GM19372 (cell line): ENCODE results near the gene SIGLEC1.

Experiments
- ATAC-seq: cut with Tn5 transposase; IDR thresholded peaks from one replicate; pipeline ENCODE4 v1.9.1; 2021; ENCODE audit warnings: mild to moderate bottlenecking, low read depth, moderate library complexity; ENCODE audit not compliant: unreplicated experiment

The SIGLEC1 gene

DNA sequence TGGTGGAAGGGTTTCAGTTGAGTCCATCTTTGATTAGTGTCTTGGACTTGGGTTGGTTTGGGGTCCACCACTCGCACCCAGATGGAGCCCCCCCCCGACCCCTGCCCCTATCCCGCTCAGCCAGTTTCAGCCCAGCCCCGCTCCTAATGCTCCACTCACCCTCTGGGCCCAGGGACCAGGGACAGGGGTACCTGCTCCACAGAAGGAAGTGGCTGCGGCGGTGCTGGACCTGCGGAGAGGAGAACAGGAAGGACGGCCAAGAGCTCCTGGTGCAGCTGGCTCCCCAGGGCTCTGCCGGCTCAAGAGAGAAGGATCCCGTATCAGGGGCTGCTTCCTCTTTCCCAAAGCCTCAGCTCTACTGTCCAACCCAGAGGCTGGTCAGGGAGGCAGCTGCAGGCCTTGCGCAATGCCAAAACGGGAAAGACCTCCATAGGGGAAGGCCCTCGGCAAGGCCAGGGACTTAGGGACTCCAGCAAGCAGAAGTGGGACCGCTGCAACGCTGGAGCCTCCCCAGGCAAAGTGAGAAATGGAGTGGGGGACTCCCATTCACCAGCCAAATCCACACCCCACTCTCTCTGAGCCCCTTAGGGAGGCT, at the start of gene SIGLEC1:
Gene SIGLEC1, minus strand, starts transcription at position 322 of the 595 bp plus-strand sequence. CDS start 5,472 bp downstream, outside the sequence.
- no peak for ATAC-seq

DNA sequence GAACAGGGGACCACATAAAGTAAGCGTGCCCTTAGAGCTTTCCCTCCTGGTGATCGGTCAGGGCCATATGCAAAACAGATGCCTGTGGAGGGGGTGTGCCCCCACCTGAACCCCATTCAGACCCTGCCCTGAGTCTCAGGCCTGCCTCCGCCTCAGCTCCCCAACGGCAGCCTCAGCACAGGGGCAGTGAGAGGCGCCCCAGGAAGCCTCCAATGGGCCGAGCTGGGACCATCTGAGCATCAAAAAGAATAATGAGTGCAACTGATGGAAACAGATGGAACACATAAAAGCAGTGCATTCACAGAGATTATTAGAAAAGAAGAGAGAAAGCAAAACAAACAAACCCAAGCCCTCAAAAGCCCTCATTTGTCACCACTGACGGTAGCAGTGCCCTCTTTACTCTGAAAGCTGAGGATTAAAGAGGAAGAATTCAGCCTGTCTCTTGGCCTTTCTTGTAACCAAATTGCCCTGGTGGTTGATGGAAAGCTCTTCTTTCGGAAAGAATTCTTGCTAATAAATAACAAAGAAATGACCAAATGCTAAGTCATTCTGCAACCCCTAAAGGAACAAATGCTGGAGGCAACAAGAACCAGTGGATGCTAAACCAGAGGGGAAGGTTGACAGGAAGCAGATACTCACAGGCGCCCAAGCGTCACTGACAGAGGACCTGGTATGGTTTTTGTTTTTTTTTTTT, 48.4 kb upstream of the SIGLEC1 start:
- ATAC-seq, result no peak

DNA sequence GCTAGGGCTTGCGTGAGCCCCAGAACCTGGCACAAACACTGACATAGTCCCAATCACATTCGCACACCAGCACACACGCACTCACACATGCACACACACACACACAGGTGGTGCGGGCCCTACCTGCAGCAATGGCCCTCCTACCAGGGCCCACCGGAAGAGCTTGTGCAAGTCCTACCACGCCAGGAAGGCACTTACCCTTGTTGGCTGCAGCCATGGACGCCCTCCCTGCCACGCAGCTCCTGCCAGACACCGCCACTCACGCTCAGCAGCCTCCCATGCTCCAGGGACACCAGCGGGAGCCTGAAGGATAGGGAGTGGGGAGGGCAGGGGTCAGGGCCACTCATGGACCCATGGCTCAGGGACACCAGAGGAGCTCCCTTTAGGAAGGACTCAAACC, 47.5 kb upstream of the SIGLEC1 start:
- no peak for ATAC-seq

DNA sequence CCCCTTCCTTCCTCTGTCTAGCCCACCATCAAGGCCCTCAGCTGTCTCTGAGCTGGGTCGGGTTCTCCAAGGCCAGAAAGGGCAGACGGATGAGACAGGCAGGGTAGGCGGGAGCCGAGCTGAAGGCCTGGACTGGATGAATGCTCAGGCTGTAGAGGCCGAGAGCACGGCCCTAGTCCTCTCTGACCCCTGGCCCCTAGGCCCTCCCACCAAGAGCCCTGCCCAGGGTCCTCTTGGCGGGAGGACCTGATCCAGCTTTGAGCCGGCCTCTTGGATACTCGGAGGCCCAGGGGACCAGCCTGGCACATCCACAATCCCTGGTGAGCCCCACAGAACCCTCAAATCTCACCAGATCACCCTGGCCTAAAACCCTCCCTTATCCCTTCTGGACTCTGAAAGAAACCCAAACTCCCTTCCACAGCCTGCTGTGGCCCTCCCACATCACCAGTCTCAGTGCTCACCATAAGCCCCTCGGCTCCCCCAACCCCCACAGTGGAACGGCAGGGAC, 47.0 kb upstream of the SIGLEC1 start:
- ATAC-seq, result no peak

DNA sequence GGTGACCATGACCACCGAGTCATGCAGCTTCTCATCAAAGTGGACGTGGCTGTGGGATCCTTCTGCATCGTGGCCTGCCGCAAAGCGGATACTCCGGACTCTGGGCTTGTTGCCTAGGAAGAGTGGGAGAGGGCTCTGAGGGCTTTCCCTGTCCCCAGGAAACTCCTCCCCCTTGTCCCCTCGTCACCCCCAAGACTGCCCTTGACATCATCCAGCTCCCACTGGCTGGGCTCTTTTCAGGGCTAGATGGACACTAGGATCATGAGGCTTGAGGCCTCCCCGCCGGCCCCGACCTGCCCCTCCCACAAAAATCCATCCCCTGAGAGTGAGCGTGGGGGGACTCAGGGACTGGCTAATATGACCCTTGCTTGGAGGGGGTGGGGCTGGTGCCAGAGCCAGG, 46.2 kb upstream of the SIGLEC1 start:
- no peak for ATAC-seq

DNA sequence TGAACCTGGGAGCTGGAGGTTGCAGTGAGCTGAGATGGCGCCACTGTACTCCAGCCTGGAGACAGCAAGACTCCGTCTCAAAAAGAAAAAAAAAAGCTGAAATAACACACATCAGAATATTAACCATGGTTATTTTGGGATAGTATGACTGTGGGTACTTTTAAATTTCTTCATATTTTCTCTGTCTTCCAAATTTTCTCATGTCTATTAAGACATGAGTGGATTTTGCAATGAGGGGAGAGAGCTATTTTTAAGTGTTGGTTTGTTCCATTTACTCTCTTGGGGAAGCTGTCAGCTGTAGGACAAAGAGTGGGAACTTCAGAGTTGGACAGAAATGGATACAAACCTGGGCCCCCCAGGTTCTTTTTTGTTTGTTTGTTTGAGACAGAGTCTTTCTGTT, 44.9 kb upstream of the SIGLEC1 start:
- no peak for ATAC-seq

DNA sequence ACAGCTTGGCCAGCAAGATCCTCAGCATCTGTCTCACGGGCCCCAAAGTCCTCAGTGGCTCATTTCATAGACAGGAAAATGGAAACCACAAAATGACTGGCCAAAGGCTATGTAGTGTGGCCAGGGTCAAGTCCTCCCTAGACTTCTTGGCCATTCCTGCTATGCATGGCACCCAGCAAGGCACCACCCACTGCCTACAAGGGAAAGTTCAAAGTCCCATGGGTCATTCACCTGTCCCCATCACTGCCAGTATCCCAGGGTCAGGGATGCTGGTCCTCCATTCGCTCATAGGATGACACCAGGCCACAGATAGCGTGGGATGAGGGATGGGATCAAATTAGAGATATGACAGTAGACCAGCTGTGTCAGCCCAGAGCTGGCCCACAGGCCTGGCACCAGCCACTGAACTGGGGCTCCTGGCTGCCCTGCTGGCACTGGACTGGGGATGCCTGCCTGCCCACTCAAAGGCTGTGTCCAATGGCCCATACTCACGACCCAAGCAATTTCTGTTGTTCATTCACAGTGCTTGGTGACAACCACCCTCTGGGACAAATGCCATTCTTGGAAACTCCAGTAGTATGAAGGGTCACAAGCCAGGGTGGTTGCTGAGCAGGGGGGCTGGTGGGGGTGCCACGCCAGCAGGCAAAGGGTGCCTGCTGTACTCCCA, 43.5 kb upstream of the SIGLEC1 start:
- no peak for ATAC-seq

DNA sequence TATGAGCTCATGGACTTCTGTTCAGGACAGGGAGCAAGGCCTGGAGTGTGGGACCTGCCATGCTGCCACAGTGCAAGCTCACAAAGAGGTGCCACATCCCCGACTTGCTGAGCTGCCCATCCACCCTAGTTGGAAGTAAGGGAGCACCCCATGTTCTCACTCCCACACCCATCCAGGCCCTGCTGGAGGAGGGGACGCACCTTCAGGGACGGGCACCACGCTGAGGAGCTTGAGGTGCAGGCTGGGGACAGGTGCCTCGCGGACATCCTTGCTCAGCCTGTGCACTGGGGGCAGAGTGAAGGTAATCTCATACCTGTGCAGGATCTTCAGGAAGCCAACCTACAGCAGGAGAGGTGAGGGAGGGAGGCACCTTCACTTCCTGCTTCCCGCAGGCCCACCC, 42.9 kb upstream of the SIGLEC1 start:
- no peak for ATAC-seq

DNA sequence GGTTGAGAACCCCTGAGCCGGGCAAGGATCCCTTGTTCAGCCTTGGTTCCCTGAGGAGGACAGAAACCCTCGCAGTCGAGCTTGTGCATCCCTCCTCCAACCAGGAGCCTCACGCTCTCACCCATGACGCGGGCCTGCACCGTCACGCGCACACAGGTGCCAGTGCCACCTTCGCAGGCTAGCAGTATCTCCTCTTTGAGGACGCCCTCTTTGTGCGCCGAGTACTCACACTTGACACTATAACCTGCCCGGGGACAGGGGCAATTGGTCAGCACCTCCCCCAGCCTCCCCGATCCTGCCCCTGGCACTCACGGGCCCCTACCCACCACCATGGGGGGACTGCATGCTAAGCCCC, 41.9 kb upstream of the SIGLEC1 start:
- ATAC-seq, result no peak

DNA sequence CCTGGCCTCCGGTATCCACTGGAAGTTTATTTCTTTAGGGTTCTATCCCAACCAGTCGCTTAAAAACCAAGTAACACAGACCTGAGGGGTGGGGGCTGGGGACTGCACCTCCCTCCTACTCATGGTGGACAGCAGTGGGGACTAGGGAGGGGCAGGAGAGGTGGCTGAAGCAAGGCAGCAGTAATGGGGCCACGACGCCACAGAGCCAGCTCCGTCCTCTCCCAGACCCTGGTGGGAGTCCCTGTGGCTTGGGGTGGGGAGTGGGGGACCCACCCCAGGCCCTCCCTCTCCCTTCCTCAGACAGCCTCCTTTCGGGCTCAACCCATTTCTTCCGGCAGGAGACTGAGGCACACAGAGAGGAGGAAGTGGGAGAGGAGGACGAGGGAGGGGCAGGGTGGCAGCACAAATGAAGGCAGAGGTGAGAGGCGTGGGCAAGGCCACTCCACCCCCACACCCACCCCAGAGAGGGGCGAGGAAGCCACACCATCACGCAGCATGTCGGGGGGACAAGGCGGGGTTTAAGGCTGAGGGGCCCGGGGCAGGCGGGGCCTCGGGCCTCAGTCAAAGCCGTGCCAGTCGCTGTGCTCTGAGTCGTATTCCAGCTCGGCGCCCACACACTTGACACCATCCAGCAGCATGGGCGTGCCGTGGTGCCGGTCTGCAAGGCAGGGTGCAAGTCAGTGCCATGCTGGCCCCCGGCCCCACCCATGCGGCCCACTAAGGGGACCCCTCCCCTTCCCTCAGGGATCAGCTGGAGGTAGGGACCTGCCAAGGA, 41.3 kb upstream of the SIGLEC1 start:
- ATAC-seq, result no peak

DNA sequence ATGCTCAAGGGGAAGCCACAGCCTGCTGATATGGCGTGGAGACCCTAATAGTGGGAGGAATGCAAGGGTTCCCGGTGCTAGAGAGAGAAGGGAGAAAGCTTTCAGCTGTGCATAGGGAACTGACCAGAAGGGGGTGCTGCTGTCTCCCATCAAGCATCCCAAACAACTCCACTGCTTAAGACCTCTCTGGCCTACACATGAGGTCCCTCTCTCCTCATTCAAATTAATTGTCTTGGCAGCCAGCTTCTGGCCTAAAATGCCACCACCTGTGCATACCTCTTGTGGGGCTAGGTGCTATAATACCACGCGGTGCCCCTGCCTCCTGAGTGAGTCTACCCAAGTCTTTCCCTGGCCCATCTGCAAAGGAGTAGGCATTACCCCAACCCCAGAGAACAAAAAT, 40.7 kb upstream of the SIGLEC1 start:
- ATAC-seq, result no peak

DNA sequence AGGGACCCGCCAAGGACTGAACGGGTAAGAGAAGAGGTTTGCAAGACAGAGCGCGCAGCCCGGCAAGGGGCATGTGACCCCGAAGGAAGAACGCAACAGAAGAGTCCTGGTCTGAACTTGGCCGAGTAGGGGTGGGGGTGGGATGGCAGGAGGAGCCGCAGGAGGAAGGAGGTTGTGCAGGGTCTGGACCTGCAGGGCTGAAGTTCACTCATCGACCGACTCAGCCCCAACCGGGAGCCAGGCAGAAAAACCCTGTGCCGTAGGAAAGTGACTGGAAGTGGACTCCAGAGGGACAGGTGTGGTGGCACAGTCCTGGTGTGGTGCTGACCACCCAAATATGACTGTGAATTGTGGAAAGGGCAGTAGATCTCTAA, 40.0 kb upstream of the SIGLEC1 start:
- ATAC-seq, result no peak

DNA sequence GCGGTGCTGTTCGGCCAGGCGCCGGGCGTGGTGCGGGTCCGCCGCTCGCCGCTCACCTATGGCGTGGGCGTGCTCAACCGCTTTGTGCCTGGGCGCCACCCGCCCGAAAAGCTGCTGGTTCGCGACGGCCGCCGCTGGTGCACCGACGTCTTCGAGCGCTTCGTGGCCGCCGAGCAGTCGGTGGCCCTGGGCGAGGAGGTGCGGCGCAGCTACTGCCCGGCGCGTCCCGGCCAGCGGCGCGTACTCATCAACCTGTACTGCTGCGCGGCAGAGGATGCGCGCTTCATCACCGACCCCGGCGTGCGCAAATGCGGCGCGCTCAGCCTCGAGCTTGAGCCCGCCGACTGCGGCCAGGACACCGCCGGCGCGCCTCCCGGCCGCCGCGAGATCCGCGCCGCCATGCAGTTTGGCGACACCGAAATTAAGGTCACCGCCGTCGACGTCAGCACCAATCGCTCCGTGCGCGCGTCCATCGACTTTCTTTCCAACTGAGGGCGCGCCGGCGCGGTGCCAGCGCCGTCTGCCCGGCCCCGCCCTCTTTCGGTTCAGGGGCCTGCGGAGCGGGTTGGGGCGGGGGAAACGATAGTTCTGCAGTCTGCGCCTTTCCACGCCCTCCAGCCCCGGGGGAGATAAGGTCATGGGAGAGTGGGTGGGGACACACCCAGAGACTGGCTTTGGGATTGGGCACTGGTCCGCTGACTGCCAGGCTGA, 39.4 kb upstream of the SIGLEC1 start:
- no peak for ATAC-seq

DNA sequence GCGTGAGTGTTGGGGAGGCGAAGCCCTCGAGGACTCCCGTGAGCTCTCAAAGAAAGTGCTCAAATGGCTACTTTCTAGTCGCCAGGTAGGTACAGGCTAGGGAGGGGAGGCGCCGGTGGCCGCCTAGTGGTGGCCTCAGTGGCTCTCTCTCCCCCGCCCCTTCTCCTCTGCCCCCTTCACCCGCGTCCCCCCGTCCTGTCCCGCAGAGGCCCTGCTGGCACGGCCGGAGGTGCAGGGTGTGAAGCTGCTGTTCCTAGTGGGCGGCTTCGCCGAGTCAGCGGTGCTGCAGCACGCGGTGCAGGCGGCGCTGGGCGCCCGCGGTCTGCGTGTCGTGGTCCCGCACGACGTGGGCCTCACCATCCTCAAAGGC, 38.9 kb upstream of the SIGLEC1 start:
- no peak for ATAC-seq

DNA sequence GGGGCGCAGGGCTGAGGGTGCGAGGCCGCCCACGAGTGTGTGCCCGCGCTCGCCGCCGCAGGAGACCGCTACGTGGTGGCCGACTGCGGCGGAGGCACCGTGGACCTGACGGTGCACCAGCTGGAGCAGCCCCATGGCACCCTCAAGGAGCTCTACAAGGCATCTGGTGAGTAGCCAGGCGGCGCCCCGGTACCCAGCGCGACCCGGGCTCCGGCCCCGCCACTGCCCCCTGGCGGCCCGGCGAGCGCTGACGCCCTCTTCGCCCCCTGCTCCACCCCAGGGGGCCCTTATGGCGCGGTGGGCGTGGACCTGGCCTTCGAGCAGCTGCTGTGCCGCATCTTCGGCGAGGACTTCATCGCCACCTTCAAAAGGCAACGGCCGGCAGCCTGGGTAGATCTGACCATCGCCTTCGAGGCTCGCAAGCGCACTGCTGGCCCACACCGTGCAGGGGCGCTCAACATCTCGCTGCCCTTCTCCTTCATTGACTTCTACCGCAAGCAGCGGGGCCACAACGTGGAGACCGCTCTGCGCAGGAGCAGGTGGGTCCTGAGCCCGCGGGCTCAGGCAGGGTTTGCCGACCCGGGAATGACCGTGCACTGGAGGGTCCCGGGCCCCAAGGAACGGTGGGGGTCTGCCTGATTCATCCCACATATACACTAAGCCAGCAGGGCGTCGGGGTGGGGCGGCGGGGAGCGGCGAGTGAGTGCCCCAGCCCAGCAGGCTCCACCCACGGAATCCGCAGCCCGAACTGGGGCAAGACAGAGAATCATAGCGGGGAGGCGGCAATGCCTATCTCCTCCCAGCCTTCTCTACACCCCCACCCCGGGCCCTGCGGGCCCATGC, 37.5 kb upstream of the SIGLEC1 start:
- no peak for ATAC-seq

DNA sequence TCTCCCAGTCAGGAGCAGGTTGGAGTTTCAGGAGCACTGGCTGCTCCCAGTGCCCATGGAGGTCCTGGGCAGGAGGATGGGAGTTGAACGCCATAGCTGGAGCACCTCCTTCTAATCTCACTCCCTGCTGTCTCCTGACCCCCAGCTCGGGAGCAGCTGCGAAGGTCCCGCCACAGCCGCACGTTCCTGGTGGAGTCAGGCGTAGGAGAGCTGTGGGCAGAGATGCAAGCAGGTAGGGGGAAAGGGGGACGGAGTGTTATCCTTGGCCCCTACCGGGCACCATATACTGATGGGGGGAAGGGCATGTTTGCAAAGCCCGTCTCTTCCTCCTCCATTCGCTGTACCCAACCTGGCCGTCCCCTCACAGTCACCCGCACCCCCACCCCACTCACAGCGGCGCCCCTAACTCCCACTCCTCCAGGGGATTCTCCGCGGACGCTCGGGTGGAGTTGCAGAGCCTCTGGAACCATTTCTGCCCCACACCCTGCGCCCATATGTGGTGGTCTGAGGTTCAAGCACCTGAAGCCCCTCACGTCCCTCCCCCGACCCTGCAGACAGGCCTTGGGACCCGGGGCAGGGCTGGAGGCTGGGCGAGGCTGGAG, 36.8 kb upstream of the SIGLEC1 start:
- ATAC-seq, result no peak

DNA sequence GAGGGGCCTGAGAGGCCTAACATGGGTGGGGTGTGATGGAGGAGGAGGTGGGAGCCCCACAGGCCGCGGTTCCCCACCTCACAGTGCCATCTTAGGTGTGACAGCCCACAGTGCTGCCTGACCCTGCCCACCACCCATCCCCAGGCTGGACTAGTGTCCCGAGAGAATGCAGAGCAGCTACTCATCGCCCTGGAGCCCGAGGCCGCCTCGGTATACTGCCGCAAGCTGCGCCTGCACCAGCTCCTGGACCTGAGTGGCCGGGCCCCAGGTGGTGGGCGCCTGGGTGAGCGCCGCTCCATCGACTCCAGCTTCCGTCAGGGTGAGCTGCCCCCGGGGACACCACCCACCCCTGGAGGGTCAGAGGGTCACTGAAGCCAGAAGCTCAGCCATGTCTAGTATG, 35.7 kb upstream of the SIGLEC1 start:
- ATAC-seq, result no peak

DNA sequence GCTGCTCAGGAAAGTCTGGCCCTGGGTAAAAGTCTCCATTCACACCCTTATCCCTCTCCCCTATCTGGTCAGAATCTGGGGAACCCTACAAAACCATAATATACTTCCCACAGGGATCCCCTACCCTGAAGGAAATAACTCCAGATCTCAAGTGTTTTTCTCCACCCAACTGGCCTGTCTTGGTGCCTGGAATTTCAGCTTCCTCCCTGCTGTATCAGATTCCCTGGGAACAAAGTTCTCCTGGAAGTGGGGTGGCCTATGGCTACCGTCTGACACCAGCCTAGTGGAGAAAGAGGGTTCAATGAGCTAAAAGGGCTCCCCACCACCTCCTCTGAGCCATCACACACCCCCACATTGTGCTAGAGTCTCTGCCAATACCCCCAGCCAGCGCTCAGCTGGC, 35.1 kb upstream of the SIGLEC1 start:
- ATAC-seq, result no peak

DNA sequence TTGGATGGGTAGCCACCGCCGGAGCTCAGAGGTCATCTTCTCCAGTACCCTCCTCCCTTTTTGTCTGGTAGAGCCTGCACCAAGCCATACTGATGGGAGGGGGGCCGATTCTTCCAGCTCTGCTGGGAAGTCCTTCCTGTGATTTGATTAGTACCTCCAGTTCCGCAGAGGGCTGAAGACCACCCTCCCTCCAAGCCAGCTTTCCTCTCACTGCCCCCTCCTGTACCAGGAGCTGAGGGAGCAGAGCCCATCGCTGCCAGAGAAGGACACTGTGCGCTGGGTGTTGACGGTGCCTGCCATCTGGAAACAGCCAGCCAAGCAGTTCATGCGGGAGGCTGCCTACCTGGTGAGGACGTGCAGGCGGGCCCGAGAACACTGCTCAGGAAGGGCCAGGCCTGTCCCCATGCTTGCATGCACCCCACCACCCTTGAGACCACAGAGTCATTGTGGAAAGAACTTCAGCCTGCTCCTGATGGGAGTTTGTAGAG, 33.3 kb upstream of the SIGLEC1 start:
- ATAC-seq, result no peak
